Head of caudate nucleus (tissue), 42 donors: ENCODE data around the gene TMPRSS5.

Experiments
- DNase-seq, 42 donors: peaks; one replicate each; pipeline versions ENCODE4 v3.0.0 to v3.0.0-alpha.2; 2020 to 2021; ENCODE audit warnings: mixed read lengths in 7 of 42
- intact Hi-C: fragments of 100-400 bp; cut with DNase I; formaldehyde crosslinking; loops from one replicate; pipeline ENCODE4 v1.15.0; 2022

The TMPRSS5 gene

DNA sequence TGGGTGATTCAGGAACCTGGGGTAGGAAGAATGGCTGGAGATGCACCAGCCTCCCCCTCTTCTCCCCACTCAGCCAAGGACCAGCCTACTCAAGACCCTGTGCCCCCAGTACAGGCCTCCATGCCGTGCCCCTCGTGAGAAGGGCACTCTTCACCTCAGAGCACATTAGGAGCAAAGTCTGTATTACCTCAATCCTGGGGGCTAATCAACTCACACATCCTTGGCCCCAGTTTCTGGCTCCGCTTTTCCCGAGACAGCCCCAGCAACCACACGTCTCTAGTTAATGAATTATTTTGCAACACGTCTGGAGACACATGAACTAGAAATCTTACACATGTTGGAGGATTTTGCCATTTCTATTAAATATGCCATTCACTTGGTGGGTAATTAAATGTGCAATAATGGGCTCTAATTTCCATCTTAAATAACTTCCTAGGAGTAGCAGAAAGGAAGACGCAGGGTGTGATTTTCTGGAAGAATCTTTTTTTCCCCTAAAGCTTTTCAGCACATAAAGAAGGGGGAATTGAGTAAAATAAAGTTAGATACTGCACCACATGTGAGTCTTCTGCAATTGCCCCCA is 63.0 kb downstream of the TMPRSS5 start:
- intact Hi-C loops: no loop called here
- DNase-seq: peak in 1 of 42 donors; percentile 29

DNA sequence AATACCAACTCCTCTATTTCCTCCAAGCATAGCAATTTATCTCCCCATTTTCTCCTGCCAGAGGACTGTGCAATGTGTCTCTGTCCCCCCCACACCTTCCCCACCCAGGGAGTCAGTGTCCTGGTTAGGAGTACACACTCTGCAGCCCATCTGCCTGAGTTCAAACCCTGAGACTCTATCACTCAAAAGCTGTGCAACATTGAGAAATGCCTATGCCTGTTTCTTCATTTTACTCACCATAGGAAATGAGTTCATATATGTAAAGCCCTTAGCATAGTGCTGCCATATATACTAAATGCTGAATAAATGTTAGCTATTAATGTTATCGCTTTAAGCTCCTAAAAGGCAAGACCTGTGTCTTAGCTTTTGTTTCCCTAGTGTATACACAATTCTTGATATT is 64.0 kb downstream of the TMPRSS5 start:
- intact Hi-C loops: no loop called here
- no peak for DNase-seq

DNA sequence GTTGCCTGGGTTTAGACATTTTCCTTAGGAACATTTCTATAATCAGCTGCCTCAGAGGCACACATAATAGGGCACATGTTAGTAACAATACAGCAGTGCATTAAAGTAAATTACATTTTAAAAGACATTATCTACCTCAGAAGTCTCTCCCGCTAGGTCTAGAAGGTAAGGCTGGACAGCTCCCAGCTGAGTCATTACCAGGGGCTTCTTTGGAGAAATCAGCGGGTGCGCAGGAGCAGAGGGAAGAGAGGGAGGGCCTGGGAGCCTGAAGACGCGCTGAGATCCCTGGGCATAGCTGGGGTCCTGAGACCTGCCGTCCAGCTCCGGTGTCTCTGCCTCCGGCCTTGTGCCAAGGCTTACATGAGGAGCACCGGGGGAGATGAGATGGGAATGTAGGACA is 67.7 kb downstream of the TMPRSS5 start:
- intact Hi-C loops: no loop called here
- no peak for DNase-seq

DNA sequence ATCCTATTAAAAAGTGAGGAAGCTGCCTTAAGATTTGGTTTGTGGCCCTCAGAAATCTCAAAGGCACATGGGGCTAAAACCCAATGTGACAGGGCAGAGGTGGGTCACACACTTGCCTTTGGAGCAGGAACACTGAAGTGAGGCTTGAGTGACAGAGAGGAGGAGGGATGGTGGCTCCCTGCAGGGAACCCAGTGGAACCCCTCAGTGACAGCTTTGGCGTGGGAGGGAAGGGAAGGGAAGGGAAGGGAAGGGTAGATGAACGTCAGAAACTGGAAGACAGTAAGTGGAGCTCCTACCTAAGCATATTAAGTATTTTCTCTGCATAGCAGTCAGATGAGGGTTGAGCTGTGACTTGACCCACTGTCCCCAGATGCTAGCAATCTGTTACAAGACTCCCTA is 68.5 kb downstream of the TMPRSS5 start:
- intact Hi-C loops: no loop called here
- peak in 39 of 42 donors; percentile 14 to 80 (median 48) for DNase-seq
